HepG2 (cell line): ENCODE data around the gene CD6. TPM values are rescaled to one million over a fixed set of nuclear protein-coding genes. Genes with fewer than 3 reads are reported as not detected.

Experiments
- ATAC-seq: fragments of 200-7000 bp; cut with Tn5 transposase; 3 replicates; pipeline ENCODE4 v1.9.1; 2020; ENCODE audit warnings: mild to moderate bottlenecking, moderate library complexity
- BruUV-seq: library from RNA; stranded (reverse); fragments of 400-500 nt; replicated peaks from 2 replicates; lab custom pipeline; 2021; lab: Mats Ljungman, UMichigan
- CTCF ChIA-PET: fragments of 300-600 bp; formaldehyde crosslinking; extraction: SDS; loops from one replicate; lab custom pipeline; 2021; ENCODE audit warnings: low total read pairs, inconsistent platforms, low intra/inter-chr PET ratio; lab: Yijun Ruan, JAX
- POLR2A ChIA-PET: fragments of 350-600 bp; sonication (Branson Sonifier 250); formaldehyde crosslinking; loops from one replicate; lab custom pipeline; 2020; ENCODE audit warnings: antibody characterized with exemption, inconsistent platforms; lab: Yijun Ruan, JAX
- DNase-seq: peaks from one replicate; pipeline ENCODE4 v3.0.0-alpha.2; 2015; ENCODE audit warnings: low spot score
- FAIRE-seq: peaks from 3 replicates; lab custom pipeline; 2011; peaks lifted over from hg19 to GRCh38; lab: Jason Lieb, UNC
- H2AFZ ChIP-seq: one replicate; pipeline ENCODE4 v1.6.1; 2011; ENCODE audit warnings: low read length, inconsistent platforms
- H3K27ac ChIP-seq: fragments of 300-600 bp; 3 replicates; pipeline ENCODE4 v1.8.0; 2011; ENCODE audit warnings: mixed run types, mild to moderate bottlenecking, mixed read lengths, low read length, inconsistent platforms; ENCODE audit not compliant: insufficient read depth; ENCODE audit errors: extremely low read length
- H3K27me3 ChIP-seq, 2 experiments: fragments of 200-600 bp in 1 of 2; 2 replicates in 1 of 2; 3 replicates in 1 of 2; pipeline versions ENCODE4 v1.6.0 to v1.8.0; 2011; ENCODE audit warnings: low read length in 2 of 2, mild to moderate bottlenecking in 2 of 2, moderate library complexity in 2 of 2, inconsistent platforms in 1 of 2; ENCODE audit not compliant: insufficient read depth in 2 of 2, control insufficient read depth in 1 of 2
- H3K36me3 ChIP-seq, 2 experiments: fragments of 200-600 bp in 1 of 2; replicated peaks in 1 of 2; 2 replicates in 1 of 2; 3 replicates in 1 of 2; pipeline versions ENCODE4 v1.5.1 to v1.8.0; 2011; ENCODE audit warnings: low read length in 2 of 2, inconsistent platforms in 1 of 2; ENCODE audit not compliant: insufficient read depth in 2 of 2, control insufficient read depth in 1 of 2
- H3K4me1 ChIP-seq: 2 replicates; pipeline ENCODE4 v1.5.1; 2012; ENCODE audit warnings: low read length, inconsistent platforms; ENCODE audit not compliant: insufficient read depth
- H3K4me2 ChIP-seq: 2 replicates; pipeline ENCODE4 v1.6.0; 2011; ENCODE audit warnings: low read depth, low read length, inconsistent platforms
- H3K4me3 ChIP-seq, 3 experiments: fragments of 200-600 bp in 1 of 3; sonication (generic), shearing (Covaris generic) in 1 of 3; replicated peaks in 1 of 3; 2 replicates each; pipeline ENCODE4 v1.5.1; 2011 to 2016; ENCODE audit warnings: low read length in 3 of 3, inconsistent platforms in 2 of 3, low read depth in 2 of 3, mild to moderate bottlenecking in 2 of 3, control low read depth in 1 of 3, mixed read lengths in 1 of 3; ENCODE audit not compliant: insufficient read depth in 1 of 3
- H3K79me2 ChIP-seq: one replicate; pipeline ENCODE4 v1.6.1; 2011; ENCODE audit warnings: low read length, inconsistent platforms; ENCODE audit not compliant: insufficient read depth
- H3K9ac ChIP-seq: 2 replicates; pipeline ENCODE4 v1.6.0; 2011; ENCODE audit warnings: mild to moderate bottlenecking, low read depth, low read length, inconsistent platforms; ENCODE audit not compliant: insufficient read depth
- H3K9me3 ChIP-seq: 2 replicates; pipeline ENCODE4 v1.5.1; 2012; ENCODE audit warnings: mild to moderate bottlenecking, low read length
- H4K20me1 ChIP-seq: 2 replicates; pipeline ENCODE4 v1.6.0; 2011; ENCODE audit warnings: inconsistent platforms, mild to moderate bottlenecking, low read length, moderate library complexity; ENCODE audit not compliant: insufficient read depth
- CC2D1A ChIP-seq: sonication (generic); formaldehyde crosslinking; IDR thresholded peaks from 2 replicates; pipeline ENCODE4 v1.8.1; 2023; ENCODE audit warnings: mild to moderate bottlenecking, missing genetic modification reagents
- CCDC6 ChIP-seq: sonication (generic); formaldehyde crosslinking; IDR thresholded peaks from 2 replicates; pipeline ENCODE4 v1.8.1; 2022; ENCODE audit warnings: mild to moderate bottlenecking, missing genetic modification reagents, moderate library complexity
- SALL2 ChIP-seq: sonication (generic); formaldehyde crosslinking; IDR thresholded peaks from 2 replicates; pipeline ENCODE4 v1.8.1; 2023; ENCODE audit warnings: mild to moderate bottlenecking, missing genetic modification reagents, inconsistent platforms
- SMYD3 ChIP-seq: sonication (generic); formaldehyde crosslinking; IDR thresholded peaks from 2 replicates; pipeline ENCODE4 v1.8.1; 2023; ENCODE audit warnings: mild to moderate bottlenecking, missing genetic modification reagents
- ZMYM2 ChIP-seq: sonication (generic); formaldehyde crosslinking; IDR thresholded peaks from 2 replicates; pipeline ENCODE4 v1.8.0; 2022; ENCODE audit warnings: mild to moderate bottlenecking, missing genetic modification reagents
- ZNF558 ChIP-seq: sonication (generic); formaldehyde crosslinking; IDR thresholded peaks from 2 replicates; pipeline ENCODE4 v1.9.0; 2022; ENCODE audit warnings: mild to moderate bottlenecking, missing genetic modification reagents, borderline replicate concordance
- WGBS: methylation state at CpG from one replicate; pipeline ENCODE4 v1.1.6; 2017; ENCODE audit warnings: low lambda C conversion rate; 5-methylcytosine and 5-hydroxymethylcytosine counted together
- in situ Hi-C: cut with HindIII; loops from 2 replicates; pipeline ENCODE4 v1.10.0; 2017; ENCODE audit warnings: low pct_unique_long_range_greater_than_20kb; ENCODE audit not compliant: extremely low pct_ligation_motif_present
- intact Hi-C: fragments of 100-400 bp; cut with micrococcal nuclease; formaldehyde crosslinking; loops from one replicate; pipeline ENCODE4 v1.10.0; 2022; ENCODE audit not compliant: unreplicated experiment
- polyA plus RNA-seq, 8 experiments: library from polyadenylated mRNA; depleted of rRNA in 3 of 8; stranded (reverse) in 7 of 8; unstranded in 1 of 8; fragments of >200 nt; fragmentation: Illumina TruSeq in 4 of 8; extraction: Trizol in 4 of 8; gene quantifications; 2 replicates each; pipeline versions ENCODE4 v1.2.1 to v1.2.3, GENCODE V29; 2011 to 2016; ENCODE audit warnings: low read depth in 4 of 8, missing spikeins in 1 of 8, mixed read lengths in 1 of 8; ENCODE audit not compliant: insufficient read depth in 1 of 8
- total RNA-seq, 5 experiments: library from RNA; depleted of rRNA; stranded (reverse); fragments of >200 nt; fragmentation: Illumina TruSeq; extraction: Trizol; gene quantifications; 2 replicates each; pipeline ENCODE4 v1.2.3, GENCODE V29; 2016; ENCODE audit warnings: low read depth in 1 of 5
- TF ChIP-seq, protein P1 (sequence below): sonication (generic); formaldehyde crosslinking; IDR thresholded peaks from 2 replicates; pipeline ENCODE4 v1.4.0; 2020; ENCODE audit warnings: mild to moderate bottlenecking, missing genetic modification reagents, borderline replicate concordance
- TF ChIP-seq, protein P2 (sequence below): sonication (generic); formaldehyde crosslinking; IDR thresholded peaks from 2 replicates; pipeline ENCODE4 v1.9.0; 2021; ENCODE audit warnings: missing genetic modification reagents, mild to moderate bottlenecking, borderline replicate concordance
- TF ChIP-seq, protein P3 (sequence below): sonication (generic); formaldehyde crosslinking; conservative IDR thresholded peaks from 2 replicates; pipeline ENCODE4 v1.4.0; 2020; ENCODE audit warnings: missing genetic modification reagents

The CD6 gene
- total and polyA plus RNA-seq, 2 of the 13 experiments (the other 11 are each of a cell fraction or from before 2014, with no cell fraction given): not detected

DNA sequence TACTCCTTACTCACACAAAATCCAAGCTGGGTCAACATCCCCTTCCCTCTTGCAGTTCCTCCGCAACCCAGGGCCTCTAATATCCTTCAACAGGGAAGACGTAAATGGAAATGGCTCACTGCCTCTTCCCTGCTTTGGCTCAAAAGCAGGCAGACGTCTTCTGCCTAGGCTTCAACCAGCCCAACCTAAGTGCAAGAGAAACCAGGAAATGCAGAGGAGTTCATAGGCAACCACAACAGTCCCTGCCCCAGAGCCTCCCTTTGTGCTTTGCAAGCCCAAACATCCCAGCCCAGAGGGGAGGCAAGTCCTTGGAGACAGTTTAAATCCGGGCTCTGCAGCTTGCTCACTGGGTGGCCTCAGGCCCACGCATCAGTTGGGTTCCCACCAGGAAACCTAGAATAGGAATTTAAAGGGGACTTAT, 33.3 kb downstream of the CD6 start:
- FAIRE-seq (no peak), ATAC-seq (no peak)
- 17% methylated on average over 5 of the region's 5 CpGs for WGBS
- Histone ChIP-seq H3K36me3 (no peaks in the 10 kb centered on the region), H3K79me2 (no peaks in the 10 kb centered on the region), H2AFZ (no peak overlapping the region), H4K20me1 (no peaks in the 10 kb centered on the region), H3K27ac (no peak overlapping the region), H3K4me2 (no peak overlapping the region), H3K27me3 (peaks cover 11 to 66% of the 10 kb centered on the region in 2 experiments), H3K4me1 (no peaks in the 10 kb centered on the region)
- intact Hi-C loops (no loop called here), in situ Hi-C loops (no loop called here)
- no TSS peak for BruUV-seq
- ChIA-PET POLR2A (no interaction called here), CTCF (no interaction called here)
- TF ChIP-seq CC2D1A (CRISPR knock-in tag) (no peak), ZNF558 (CRISPR knock-in tag) (no peak), SALL2 (no peak), CCDC6 (CRISPR knock-in tag) (no peak), SMYD3 (no peak), ZMYM2 (CRISPR knock-in tag) (no peak)
- TF ChIP-seq, protein P1, sequence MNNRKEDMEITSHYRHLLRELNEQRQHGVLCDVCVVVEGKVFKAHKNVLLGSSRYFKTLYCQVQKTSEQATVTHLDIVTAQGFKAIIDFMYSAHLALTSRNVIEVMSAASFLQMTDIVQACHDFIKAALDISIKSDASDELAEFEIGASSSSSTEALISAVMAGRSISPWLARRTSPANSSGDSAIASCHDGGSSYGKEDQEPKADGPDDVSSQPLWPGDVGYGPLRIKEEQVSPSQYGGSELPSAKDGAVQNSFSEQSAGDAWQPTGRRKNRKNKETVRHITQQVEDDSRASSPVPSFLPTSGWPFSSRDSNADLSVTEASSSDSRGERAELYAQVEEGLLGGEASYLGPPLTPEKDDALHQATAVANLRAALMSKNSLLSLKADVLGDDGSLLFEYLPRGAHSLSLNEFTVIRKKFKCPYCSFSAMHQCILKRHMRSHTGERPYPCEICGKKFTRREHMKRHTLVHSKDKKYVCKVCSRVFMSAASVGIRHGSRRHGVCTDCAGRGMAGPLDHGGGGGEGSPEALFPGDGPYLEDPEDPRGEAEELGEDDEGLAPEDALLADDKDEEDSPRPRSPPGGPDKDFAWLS (CRISPR knock-in tag): no peak
- TF ChIP-seq, protein P2, sequence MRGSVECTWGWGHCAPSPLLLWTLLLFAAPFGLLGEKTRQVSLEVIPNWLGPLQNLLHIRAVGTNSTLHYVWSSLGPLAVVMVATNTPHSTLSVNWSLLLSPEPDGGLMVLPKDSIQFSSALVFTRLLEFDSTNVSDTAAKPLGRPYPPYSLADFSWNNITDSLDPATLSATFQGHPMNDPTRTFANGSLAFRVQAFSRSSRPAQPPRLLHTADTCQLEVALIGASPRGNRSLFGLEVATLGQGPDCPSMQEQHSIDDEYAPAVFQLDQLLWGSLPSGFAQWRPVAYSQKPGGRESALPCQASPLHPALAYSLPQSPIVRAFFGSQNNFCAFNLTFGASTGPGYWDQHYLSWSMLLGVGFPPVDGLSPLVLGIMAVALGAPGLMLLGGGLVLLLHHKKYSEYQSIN (CRISPR knock-in tag): no peak
- TF ChIP-seq, protein P3, sequence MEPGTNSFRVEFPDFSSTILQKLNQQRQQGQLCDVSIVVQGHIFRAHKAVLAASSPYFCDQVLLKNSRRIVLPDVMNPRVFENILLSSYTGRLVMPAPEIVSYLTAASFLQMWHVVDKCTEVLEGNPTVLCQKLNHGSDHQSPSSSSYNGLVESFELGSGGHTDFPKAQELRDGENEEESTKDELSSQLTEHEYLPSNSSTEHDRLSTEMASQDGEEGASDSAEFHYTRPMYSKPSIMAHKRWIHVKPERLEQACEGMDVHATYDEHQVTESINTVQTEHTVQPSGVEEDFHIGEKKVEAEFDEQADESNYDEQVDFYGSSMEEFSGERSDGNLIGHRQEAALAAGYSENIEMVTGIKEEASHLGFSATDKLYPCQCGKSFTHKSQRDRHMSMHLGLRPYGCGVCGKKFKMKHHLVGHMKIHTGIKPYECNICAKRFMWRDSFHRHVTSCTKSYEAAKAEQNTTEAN: no peak
- TF ChIP-seq, all 625 proteins: peak for 0
- H3K4me3 ChIP-seq: no peak overlapping the region
- no peak overlapping the region for H3K9ac ChIP-seq
- H3K9me3 ChIP-seq: no peaks in the 10 kb centered on the region
- no peak for DNase-seq
